HEK293 (cell line): ENCODE data around the gene STXBP5L.

ENCODE experiments used
- CTCF ChIA-PET: fragments of 350-600 bp; formaldehyde crosslinking; extraction: SDS; loops from one replicate; lab custom pipeline; 2021; ENCODE audit warnings: antibody characterized with exemption; lab: Yijun Ruan, JAX
- POLR2A ChIA-PET: fragments of 300-600 bp; formaldehyde crosslinking; extraction: SDS; loops from one replicate; lab custom pipeline; 2020; ENCODE audit warnings: antibody characterized with exemption, inconsistent platforms; lab: Yijun Ruan, JAX
- H3K27ac ChIP-seq: fragments of 200-500 bp; sonication (Bioruptor generic); 2 replicates; pipeline ENCODE4 v1.5.1; 2014; ENCODE audit warnings: low read depth, low read length, control low read depth, inconsistent platforms; ENCODE audit errors: extremely low read depth
- H3K36me3 ChIP-seq, 2 experiments: fragments of 200-500 bp in 1 of 2; sonication (Bioruptor generic) in 1 of 2; 1 replicate in 1 of 2; 2 replicates in 1 of 2; pipeline ENCODE4 v1.5.1; 2014 to 2017; ENCODE audit warnings: inconsistent platforms in 2 of 2, low read length in 2 of 2; ENCODE audit not compliant: control insufficient read depth in 2 of 2, insufficient read depth in 1 of 2
- H3K4me1 ChIP-seq: fragments of 200-500 bp; sonication (Bioruptor generic); 2 replicates; pipeline ENCODE4 v1.5.1; 2014; ENCODE audit warnings: mild to moderate bottlenecking, low read length, inconsistent platforms; ENCODE audit not compliant: control insufficient read depth, insufficient read depth
- H3K4me3 ChIP-seq: 2 replicates; pipeline ENCODE4 v1.5.1; 2011; ENCODE audit warnings: low read depth, mild to moderate bottlenecking, control low read depth, low read length, moderate library complexity
- H3K9me3 ChIP-seq: fragments of 200-500 bp; sonication (Bioruptor generic); 2 replicates; pipeline ENCODE4 v1.5.1; 2014; ENCODE audit warnings: low read depth, low read length, inconsistent platforms; ENCODE audit not compliant: control insufficient read depth, insufficient read depth
- BCL11B ChIP-seq: fragments of 450-650 bp; formaldehyde crosslinking; IDR thresholded peaks from 2 replicates; pipeline ENCODE4 v1.5.1; 2016; ENCODE audit warnings: low read depth, missing biosample characterization, missing genetic modification characterization
- IKZF3 ChIP-seq: fragments of 450-650 bp; IDR thresholded peaks from 2 replicates; pipeline ENCODE4 v1.5.0; 2018; ENCODE audit warnings: missing biosample characterization, mild to moderate bottlenecking, missing genetic modification characterization, moderate library complexity
- OVOL3 ChIP-seq: fragments of 450-650 bp; formaldehyde crosslinking; IDR thresholded peaks from 2 replicates; pipeline ENCODE4 v1.5.1; 2016; ENCODE audit warnings: missing biosample characterization, missing genetic modification characterization
- ZBTB20 ChIP-seq: fragments of 450-650 bp; formaldehyde crosslinking; IDR thresholded peaks from 2 replicates; pipeline ENCODE4 v1.5.1; 2016; ENCODE audit warnings: missing biosample characterization, missing genetic modification characterization
- ZFP3 ChIP-seq: fragments of 450-650 bp; formaldehyde crosslinking; IDR thresholded peaks from 2 replicates; pipeline ENCODE4 v1.5.1; 2016; ENCODE audit warnings: low read depth, missing biosample characterization, missing genetic modification characterization
- ZNF133 ChIP-seq: fragments of 450-650 bp; formaldehyde crosslinking; IDR thresholded peaks from 2 replicates; pipeline ENCODE4 v1.5.1; 2016; ENCODE audit warnings: missing biosample characterization, missing genetic modification characterization
- ZNF416 ChIP-seq: fragments of 450-650 bp; formaldehyde crosslinking; IDR thresholded peaks from 2 replicates; pipeline ENCODE4 v1.5.1; 2016; ENCODE audit warnings: missing biosample characterization, missing genetic modification characterization
- ZNF48 ChIP-seq: fragments of 450-650 bp; formaldehyde crosslinking; IDR thresholded peaks from 2 replicates; pipeline ENCODE4 v1.5.1; 2016; ENCODE audit warnings: missing biosample characterization, missing genetic modification characterization
- ZNF513 ChIP-seq: fragments of 450-650 bp; IDR thresholded peaks from 2 replicates; pipeline ENCODE4 v1.5.1; 2018; ENCODE audit warnings: missing biosample characterization, missing genetic modification characterization
- ZNF518A ChIP-seq: fragments of 450-650 bp; formaldehyde crosslinking; conservative IDR thresholded peaks from 2 replicates; pipeline ENCODE4 v1.5.1; 2016; ENCODE audit warnings: low read depth, missing biosample characterization, missing genetic modification characterization
- ZNF610 ChIP-seq: fragments of 450-650 bp; formaldehyde crosslinking; IDR thresholded peaks from 2 replicates; pipeline ENCODE4 v1.5.1; 2016; ENCODE audit warnings: missing biosample characterization, missing genetic modification characterization, borderline replicate concordance
- ZNF664 ChIP-seq: fragments of 450-650 bp; formaldehyde crosslinking; IDR thresholded peaks from 2 replicates; pipeline ENCODE4 v1.5.1; 2016; ENCODE audit warnings: missing biosample characterization, missing genetic modification characterization
- ZNF791 ChIP-seq: fragments of 450-650 bp; formaldehyde crosslinking; IDR thresholded peaks from 2 replicates; pipeline ENCODE4 v1.5.1; 2016; ENCODE audit warnings: missing biosample characterization, missing genetic modification characterization
- TF ChIP-seq, protein P1 (sequence below): fragments of 450-650 bp; formaldehyde crosslinking; IDR thresholded peaks from 2 replicates; pipeline ENCODE4 v1.5.1; 2016; ENCODE audit warnings: missing biosample characterization, missing genetic modification characterization
- TF ChIP-seq, protein P2 (sequence below): fragments of 450-650 bp; formaldehyde crosslinking; IDR thresholded peaks from 2 replicates; pipeline ENCODE4 v1.5.1; 2016; ENCODE audit warnings: missing biosample characterization, missing genetic modification characterization, low read depth
- TF ChIP-seq, protein P3 (sequence below): fragments of 450-650 bp; formaldehyde crosslinking; IDR thresholded peaks from 2 replicates; pipeline ENCODE4 v1.5.1; 2016; ENCODE audit warnings: missing biosample characterization, missing genetic modification characterization
- TF ChIP-seq, protein P4 (sequence below): fragments of 450-650 bp; formaldehyde crosslinking; IDR thresholded peaks from 2 replicates; pipeline ENCODE4 v1.5.1; 2017; ENCODE audit warnings: missing biosample characterization, missing genetic modification characterization

Gene STXBP5L

DNA sequence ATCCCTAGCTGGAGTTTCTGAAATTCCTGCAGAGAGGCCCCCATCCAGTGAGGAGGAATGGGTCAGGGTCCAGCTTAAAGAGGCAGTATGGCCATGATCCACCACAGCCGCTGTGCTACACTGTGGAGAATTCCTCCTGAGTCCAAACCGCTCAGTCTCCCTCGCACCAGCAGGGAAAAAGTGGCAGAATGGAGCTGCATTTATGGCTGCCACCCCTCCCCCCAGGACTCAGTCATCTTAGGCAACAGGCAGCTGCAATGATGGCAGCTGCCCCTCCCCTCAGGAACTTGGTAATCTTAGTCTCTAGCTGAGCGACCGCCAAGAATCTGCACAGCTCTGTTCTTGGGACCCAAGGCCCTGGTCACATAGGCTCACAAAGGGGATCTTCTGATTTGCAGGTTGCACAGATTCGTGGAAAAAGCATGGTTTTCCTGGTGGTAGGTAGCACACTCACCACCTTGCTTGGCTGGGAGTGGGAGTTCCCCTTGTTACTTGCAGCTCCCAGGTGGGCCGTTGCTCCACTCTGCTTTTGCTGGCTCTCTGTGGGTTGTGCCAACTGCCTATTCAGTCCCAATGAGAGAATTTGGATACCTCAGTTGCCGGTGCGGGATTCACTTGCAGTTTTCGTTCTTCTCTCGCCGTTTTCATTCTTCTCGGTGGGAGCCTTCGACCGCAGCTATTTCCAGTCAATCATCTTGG is 204.1 kb downstream of the STXBP5L start (continued):
- TF ChIP-seq, protein P1, sequence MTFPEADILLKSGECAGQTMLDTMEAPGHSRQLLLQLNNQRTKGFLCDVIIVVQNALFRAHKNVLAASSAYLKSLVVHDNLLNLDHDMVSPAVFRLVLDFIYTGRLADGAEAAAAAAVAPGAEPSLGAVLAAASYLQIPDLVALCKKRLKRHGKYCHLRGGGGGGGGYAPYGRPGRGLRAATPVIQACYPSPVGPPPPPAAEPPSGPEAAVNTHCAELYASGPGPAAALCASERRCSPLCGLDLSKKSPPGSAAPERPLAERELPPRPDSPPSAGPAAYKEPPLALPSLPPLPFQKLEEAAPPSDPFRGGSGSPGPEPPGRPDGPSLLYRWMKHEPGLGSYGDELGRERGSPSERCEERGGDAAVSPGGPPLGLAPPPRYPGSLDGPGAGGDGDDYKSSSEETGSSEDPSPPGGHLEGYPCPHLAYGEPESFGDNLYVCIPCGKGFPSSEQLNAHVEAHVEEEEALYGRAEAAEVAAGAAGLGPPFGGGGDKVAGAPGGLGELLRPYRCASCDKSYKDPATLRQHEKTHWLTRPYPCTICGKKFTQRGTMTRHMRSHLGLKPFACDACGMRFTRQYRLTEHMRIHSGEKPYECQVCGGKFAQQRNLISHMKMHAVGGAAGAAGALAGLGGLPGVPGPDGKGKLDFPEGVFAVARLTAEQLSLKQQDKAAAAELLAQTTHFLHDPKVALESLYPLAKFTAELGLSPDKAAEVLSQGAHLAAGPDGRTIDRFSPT (tag by site-specific recombination), result no peak
- no peak for TF ChIP-seq ZNF610 (tag by site-specific recombination)

- H3K4me3 ChIP-seq, result no peak overlapping the region
- no peaks in the 10 kb centered on the region for H3K36me3 ChIP-seq
- TF ChIP-seq ZNF513 (tag by site-specific recombination) (no peak), ZNF518A (no peak), ZBTB20 (tag by site-specific recombination) (no peak), ZNF48 (no peak), ZNF664 (tag by site-specific recombination) (no peak), ZNF791 (no peak), ZNF133 (tag by site-specific recombination) (no peak), ZFP3 (no peak), IKZF3 (no peak), ZNF416 (no peak), BCL11B (no peak), OVOL3 (no peak)
- TF ChIP-seq, protein P2, sequence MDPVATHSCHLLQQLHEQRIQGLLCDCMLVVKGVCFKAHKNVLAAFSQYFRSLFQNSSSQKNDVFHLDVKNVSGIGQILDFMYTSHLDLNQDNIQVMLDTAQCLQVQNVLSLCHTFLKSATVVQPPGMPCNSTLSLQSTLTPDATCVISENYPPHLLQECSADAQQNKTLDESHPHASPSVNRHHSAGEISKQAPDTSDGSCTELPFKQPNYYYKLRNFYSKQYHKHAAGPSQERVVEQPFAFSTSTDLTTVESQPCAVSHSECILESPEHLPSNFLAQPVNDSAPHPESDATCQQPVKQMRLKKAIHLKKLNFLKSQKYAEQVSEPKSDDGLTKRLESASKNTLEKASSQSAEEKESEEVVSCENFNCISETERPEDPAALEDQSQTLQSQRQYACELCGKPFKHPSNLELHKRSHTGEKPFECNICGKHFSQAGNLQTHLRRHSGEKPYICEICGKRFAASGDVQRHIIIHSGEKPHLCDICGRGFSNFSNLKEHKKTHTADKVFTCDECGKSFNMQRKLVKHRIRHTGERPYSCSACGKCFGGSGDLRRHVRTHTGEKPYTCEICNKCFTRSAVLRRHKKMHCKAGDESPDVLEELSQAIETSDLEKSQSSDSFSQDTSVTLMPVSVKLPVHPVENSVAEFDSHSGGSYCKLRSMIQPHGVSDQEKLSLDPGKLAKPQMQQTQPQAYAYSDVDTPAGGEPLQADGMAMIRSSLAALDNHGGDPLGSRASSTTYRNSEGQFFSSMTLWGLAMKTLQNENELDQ (tag by site-specific recombination), result no peak
- TF ChIP-seq, protein P3, sequence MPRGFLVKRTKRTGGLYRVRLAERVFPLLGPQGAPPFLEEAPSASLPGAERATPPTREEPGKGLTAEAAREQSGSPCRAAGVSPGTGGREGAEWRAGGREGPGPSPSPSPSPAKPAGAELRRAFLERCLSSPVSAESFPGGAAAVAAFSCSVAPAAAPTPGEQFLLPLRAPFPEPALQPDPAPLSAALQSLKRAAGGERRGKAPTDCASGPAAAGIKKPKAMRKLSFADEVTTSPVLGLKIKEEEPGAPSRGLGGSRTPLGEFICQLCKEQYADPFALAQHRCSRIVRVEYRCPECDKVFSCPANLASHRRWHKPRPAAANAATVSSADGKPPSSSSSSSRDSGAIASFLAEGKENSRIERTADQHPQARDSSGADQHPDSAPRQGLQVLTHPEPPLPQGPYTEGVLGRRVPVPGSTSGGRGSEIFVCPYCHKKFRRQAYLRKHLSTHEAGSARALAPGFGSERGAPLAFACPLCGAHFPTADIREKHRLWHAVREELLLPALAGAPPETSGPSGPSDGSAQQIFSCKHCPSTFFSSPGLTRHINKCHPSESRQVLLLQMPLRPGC (tag by site-specific recombination), result no peak
- TF ChIP-seq, protein P4, sequence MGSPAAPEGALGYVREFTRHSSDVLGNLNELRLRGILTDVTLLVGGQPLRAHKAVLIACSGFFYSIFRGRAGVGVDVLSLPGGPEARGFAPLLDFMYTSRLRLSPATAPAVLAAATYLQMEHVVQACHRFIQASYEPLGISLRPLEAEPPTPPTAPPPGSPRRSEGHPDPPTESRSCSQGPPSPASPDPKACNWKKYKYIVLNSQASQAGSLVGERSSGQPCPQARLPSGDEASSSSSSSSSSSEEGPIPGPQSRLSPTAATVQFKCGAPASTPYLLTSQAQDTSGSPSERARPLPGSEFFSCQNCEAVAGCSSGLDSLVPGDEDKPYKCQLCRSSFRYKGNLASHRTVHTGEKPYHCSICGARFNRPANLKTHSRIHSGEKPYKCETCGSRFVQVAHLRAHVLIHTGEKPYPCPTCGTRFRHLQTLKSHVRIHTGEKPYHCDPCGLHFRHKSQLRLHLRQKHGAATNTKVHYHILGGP (tag by site-specific recombination), result no peak
- H3K9me3 ChIP-seq, result no peaks in the 10 kb centered on the region
- no peaks in the 10 kb centered on the region for H3K4me1 ChIP-seq
- CTCF ChIA-PET, result interaction anchor here (0.7 kb wide), 2 partner anchors 8 to 11 kb away, joined by 3 to 4 read pairs; no protein-coding TSS in a partner anchor
- H3K27ac ChIP-seq, result no peak overlapping the region
- POLR2A ChIA-PET, result no interaction called here
Observed at GRCh38 chr3:121126033-121126706, 218.2 kb downstream of the STXBP5L start.
